GM21447 (cell line): ENCODE measurements around the gene CCDC89.
"Not testable (repeated sequence)": the region's sequence is repeated elsewhere in the genome, so short reads cannot be mapped to it uniquely, and the experiment has no call there.

Source experiments
- ATAC-seq: cut with Tn5 transposase; IDR thresholded peaks from one replicate; pipeline ENCODE4 v1.9.1; 2021; ENCODE audit not compliant: unreplicated experiment

Gene CCDC89

DNA sequence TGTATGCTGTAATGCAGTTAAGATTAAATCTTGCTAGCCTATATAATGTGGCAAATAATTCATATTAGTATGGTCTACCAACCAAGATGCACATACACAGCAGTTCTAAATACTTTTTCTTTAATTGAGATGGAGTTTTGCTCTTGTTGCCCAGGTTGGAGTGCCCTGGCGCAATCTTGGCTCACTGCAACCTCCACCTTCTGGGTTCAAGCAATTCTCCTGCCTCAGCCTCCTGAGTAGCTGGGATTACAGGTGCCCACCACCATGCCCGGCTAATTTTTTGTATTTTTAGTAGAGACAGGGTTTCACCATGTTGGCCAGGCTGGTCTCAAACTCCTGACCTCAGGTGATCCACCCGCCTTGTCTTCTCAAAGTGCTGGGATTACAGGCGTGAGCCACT, 31.7 kb downstream of the CCDC89 start:
- not testable (repeated sequence) for ATAC-seq

DNA sequence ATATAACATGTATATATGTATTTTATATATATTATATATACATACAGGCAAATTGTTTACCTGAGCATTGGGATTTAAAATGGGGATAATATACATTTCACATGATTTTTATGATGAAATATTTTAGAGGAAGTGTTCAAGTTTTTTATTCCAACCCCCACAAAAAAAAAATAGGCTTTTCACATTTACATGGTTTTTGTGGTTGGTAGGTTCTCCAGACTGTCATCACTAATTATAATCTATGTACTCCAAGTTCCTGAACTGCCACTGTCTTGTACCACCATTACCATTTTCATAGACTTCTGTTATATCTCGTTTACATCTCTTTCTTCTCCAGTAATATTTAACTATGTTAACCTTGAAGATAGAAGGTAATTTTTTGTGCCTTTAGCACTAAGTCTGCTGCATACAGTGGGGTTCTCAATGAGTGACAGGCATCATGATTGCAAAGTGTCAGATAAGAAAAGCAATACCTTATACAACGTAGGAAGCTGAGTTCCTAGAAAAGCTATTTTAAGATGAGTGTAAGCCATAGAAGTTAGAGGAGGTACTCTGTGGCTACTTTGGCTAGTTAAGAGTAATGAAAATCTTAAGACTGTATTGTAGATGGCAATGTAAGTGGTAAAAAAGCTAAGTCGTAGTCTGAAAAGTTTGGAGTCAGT, 33.1 kb downstream of the CCDC89 start:
- ATAC-seq, result no peak

DNA sequence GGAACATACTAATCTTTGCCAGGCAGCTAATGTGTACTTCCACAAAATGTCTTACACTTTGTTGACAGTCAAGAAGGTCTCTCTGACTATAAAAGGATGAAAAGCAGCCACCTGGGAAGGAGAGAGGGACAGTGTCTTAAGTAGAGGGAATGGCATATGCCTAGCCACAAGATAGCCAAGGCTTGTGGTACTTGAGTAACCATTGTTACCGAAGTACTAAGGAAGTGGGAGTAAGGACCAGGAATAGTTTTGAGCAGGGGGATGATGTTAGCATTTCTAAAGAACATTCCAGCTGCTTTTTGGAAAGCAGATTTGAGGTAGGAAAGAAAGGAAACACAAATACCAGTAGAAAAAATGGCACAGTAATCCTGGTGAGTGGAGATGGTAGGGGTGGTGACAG, 34.9 kb downstream of the CCDC89 start:
- no peak for ATAC-seq

DNA sequence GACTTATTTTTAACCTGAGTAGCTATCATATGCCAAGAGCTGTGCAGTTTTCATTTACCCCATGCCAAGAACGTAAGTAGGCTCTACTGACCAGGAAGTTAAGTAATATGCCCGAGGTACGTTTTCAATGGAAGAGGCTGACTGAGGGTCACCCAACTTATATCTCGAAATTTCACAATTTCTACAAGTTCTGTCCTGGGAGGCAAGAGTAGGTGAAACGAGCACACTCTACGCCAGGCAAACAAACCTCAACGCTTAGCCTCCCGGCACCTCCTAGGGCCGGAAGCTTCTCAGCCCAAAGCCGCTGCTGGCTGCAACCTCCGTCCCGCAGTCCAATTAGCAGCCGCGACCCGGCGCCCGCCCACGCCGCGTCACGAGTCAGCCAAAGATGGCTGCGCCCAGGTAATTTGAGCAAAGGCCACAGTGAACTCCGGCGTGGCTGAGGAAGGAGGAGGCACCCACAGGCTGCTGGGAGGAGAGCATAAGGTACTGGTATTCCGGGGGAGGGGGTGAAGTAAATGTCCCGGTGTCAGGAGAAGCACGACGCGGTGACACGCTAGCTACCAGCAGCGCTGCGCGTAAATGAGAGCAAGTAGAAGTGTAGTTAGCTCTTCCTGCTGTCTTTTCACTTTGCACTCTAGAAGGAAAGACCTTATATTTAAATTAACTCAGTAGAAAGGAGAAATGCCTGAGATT, 38.2 kb downstream of the CCDC89 start, which contains the start of gene TMEM126A:
TMEM126A (plus strand) TSS at position 364 of the 696 bp plus-strand sequence. CDS start 2,289 bp downstream, outside the sequence.
- peak; percentile 100 for ATAC-seq

DNA sequence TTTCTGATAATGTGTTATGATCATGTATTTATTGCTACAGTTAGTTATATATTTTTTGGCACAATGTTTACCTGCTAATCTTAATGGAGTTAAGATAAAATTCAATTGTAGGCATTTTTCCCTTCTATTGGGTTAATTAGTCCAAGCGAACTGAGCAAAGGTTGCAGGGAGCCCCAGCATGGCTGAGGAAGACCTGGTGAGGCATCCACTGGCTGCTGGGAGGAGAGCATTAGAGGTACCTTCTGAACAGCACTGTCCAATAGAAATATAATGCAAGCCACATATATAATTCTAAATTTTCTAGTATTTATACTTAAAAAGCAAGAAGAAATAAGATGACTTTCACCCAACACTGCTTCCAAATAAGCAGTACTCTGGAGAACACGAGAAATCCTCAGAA, 38.9 kb downstream of the CCDC89 start:
- ATAC-seq, result no peak

DNA sequence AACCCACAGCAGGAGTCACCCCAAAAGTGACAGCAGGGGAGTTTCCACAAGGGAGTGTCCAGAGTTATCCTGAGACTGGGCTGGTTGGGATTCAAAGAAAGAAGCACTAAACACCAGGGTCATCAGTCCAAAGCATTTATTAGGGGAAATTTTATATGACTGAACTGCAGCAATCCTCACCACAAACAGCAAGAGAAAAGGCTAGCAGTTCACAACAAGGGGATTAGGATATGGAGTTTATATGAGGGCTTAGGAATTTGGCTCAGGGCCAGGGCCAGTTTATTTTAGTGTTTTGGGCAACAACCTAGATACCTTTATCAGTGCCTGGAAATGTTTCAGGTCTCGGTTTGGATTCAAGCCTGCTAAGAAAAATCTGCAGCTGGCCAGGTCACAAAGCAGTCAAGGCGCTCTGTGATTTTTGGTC, 42.8 kb downstream of the CCDC89 start:
- no peak for ATAC-seq

DNA sequence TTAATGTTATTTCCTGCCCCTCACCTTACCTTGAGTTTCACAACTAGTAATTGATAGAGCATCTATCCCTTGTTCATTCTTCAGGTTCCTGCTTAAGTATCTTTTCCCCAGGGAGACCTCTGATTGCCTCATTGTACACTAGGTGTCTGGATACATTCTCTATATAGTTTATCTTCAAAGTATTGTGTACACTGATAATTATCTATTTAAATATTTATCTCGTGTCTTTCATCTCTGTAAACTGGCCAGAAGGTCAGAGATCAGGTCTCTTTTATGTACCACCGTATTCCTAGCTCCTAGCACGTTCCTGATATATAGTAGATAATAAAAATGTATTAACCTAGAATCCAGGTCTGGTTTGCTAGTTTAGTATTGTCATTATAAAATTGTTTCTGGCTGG, 51.2 kb downstream of the CCDC89 start:
- no peak for ATAC-seq
